22Rv1 (cell line): Measurements from ENCODE around the gene DNAJA2.
A peak's percentile ranks its signal among the peaks of the same experiment; 100 is the strongest.

Experiments
- H3K27ac ChIP-seq: fragments of 450-650 bp; 2 replicates; pipeline ENCODE4 v1.5.1; 2017
- CTCF ChIP-seq: fragments of 450-650 bp; IDR thresholded peaks from 2 replicates; pipeline ENCODE4 v1.5.1; 2017; ENCODE audit warnings: mild to moderate bottlenecking
- ZFX ChIP-seq: fragments of 450-650 bp; IDR thresholded peaks from 2 replicates; pipeline ENCODE4 v1.6.1; 2017; ENCODE audit warnings: antibody characterized with exemption, borderline replicate concordance

The DNAJA2 gene

DNA sequence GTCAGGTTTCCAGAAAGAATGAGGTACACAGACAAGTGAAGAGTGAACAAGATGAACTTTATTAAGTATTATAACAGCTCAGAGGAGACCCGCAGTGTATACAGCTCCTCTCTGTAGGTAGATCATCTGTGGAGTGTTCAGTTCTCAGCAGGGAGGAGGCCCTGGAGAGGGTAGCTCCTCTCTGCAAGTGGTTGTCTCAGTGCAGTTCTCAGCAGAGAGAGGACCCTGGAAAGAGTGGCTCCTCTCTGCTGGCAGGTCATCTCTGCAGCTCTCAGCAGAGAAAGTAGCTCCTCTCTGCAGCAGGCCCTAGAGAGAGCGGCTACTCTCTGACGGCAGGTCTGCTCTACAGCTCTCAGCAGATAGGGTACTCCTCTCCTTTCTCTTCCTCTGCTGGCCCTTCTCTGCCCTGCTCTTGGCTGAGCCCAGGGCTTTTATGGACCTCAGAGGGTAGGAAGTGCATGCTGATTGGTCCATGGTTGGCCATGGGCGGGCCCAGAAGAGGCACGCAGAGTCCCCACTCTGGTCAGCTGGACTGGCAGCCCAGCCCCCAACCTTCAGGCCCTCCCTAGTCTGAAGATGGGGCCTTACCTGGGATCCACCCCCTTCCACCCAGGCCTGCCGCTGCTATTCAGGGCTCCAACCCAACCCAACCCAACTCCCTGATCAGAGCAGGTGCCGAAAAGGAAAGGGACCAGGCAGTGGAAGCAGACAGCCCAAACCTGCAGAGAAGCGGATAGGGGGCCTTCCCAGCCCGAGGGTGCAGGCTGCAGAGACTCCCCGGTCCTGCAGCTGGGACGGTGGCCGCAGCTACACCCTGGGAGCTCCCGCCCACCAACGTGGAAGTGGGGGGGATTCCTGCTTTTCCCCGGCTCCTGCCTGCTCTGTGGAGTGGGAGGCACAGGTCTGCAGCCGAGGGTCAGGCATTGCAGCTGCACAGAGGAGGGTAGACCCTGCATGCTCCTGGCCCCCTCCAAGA is 18.5 kb upstream of the DNAJA2 start:
- TF ChIP-seq CTCF (no peak), ZFX (no peak)
- no peak overlapping the region for H3K27ac ChIP-seq

DNA sequence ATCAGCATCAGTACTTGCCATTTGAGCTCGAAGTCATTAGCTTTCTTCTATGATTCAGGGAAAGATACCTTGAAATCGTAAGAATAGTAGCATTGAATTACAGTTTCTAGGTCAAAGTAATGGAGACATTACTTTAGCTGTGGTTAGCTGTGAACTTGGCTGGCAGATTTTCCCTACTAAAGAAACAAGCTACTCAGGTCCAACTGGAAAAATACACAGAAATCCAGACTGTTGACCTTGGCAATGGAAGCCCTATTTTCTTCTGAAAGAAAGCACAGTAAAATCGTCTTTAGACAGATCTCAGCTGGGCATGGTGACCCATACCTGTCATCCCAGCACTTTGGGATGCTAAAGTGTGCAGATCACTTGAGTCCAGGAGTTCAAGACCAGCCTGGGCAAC is 13.4 kb upstream of the DNAJA2 start:
- no peak overlapping the region for H3K27ac ChIP-seq
- no peak for TF ChIP-seq CTCF
- no peak for TF ChIP-seq ZFX

DNA sequence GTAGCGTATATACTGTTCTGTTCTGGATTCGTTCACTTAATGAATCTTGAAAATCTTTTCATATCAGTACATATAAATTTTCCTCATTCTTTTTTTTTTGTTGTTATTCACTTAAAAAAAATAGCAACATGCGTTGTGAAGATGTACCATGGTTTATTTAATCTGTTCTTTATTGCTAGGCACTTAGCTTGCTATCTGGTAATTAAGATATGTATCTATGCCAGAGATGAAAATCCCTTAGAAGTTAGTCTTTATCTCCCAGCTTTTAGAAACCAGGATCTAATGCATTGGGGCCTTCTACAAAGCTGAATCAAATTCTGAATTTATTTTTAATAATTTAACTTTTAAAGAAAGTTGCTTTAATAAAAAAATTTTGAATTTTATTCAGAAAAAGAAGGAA is 13.0 kb upstream of the DNAJA2 start:
- no peak for TF ChIP-seq CTCF
- TF ChIP-seq ZFX: no peak
- no peak overlapping the region for H3K27ac ChIP-seq

- no peak for TF ChIP-seq ZFX
- no peak overlapping the region for H3K27ac ChIP-seq
Observed at GRCh38 chr16:46982335-46982734, 8.9 kb upstream of the DNAJA2 start.

GRCh38 chr16:46980926-46981325 is 7.5 kb upstream of the DNAJA2 start:
- TF ChIP-seq ZFX: no peak
- TF ChIP-seq CTCF: no peak
- H3K27ac ChIP-seq: no peak overlapping the region

- TF ChIP-seq CTCF: no peak
- no peak for TF ChIP-seq ZFX
- peak overlapping the region; percentile 46 for H3K27ac ChIP-seq
Observed at GRCh38 chr16:46976550-46976949, 3.1 kb upstream of the DNAJA2 start.

DNA sequence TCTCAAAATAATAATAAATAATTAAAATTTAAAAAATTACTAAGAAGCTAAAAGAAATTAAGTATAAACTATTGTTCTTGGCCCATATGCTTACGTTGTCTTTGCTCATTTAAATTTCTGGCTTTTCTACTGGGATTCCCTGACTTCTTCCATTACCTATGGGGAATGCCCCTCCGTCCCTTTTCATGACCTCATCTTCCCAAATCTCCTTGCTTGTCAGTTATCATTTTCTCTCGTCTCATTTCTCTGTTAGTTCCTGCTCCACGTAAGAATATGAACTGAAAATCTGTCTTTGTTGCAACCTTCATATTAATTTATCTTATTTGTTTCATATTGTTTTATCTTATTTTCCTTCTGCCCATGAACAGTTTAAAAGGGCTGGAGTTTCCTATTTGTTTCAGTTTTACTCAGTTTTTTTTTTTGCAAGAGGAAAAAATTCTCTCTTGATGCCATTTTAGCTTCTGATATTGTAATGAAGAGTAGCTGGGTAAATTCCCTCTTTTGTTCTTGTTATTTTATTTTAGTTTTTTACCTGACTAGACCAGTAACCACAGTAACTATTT is 2.5 kb upstream of the DNAJA2 start:
- peak overlapping the region; percentile 46 for H3K27ac ChIP-seq
- TF ChIP-seq CTCF (no peak), ZFX (no peak)
